GM12892 (cell line): ENCODE measurements around the gene APOL6.

ENCODE experiments used
- POLR2A ChIP-seq: IDR thresholded peaks from 2 replicates; pipeline ENCODE4 v1.6.1; 2011; ENCODE audit warnings: low read depth, low read length, control low read depth
- POLR2AphosphoS5 ChIP-seq: IDR thresholded peaks from 2 replicates; pipeline ENCODE4 v1.6.1; 2011; ENCODE audit warnings: low read depth, low read length, control low read depth
- TAF1 ChIP-seq: IDR thresholded peaks from 2 replicates; pipeline ENCODE4 v1.6.1; 2011; ENCODE audit warnings: low read depth, mild to moderate bottlenecking, control low read depth, low read length, borderline replicate concordance

- TF ChIP-seq POLR2A: no peak
- TF ChIP-seq POLR2AphosphoS5: no peak
- TF ChIP-seq TAF1: no peak
These were observed 60.7 kb downstream of the APOL6 start for GRCh38 chr22:35708917-35709316.
